HEK293T (cell line): Measurements from ENCODE around the gene NOC2L.

Source experiments
- ARNT ChIP-seq: fragments of 450-650 bp; IDR thresholded peaks from 2 replicates; pipeline ENCODE4 v1.6.1; 2017; ENCODE audit warnings: mild to moderate bottlenecking
- FOXA1 ChIP-seq: fragments of 450-650 bp; IDR thresholded peaks from 2 replicates; pipeline ENCODE4 v1.6.1; 2016; ENCODE audit warnings: mild to moderate bottlenecking
- NFRKB ChIP-seq: fragments of 450-650 bp; IDR thresholded peaks from 2 replicates; pipeline ENCODE4 v1.6.1; 2016; ENCODE audit warnings: mild to moderate bottlenecking, moderate library complexity
- SP1 ChIP-seq: fragments of 450-650 bp; IDR thresholded peaks from 2 replicates; pipeline ENCODE4 v1.6.1; 2017
- SUZ12 ChIP-seq: fragments of 450-650 bp; IDR thresholded peaks from 2 replicates; pipeline ENCODE4 v1.6.1; 2016; ENCODE audit warnings: mild to moderate bottlenecking

DNA sequence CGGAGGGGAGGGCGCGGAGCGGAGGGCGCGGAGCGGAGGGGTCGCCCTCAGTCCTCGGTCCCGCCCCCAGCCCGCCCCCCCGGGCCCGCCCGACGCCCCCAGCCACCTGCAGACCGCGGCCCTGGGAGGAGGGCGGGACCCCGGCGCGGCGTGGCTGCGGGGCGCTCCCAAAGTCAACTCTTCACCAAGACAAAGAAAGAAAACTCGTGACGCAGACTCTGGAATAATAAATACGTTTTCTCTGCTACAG lies 39.6 kb upstream of the NOC2L start:
- TF ChIP-seq FOXA1 (no peak), SUZ12 (no peak), ARNT (no peak), SP1 (no peak), NFRKB (no peak)
